ENCODE measurements around the gene CGGBP1. TPM values are rescaled to one million over a fixed set of nuclear protein-coding genes. Genes with fewer than 3 reads are reported as not detected.

The CGGBP1 gene
- total RNA-seq, 4 donors from 2014 or later = 17.6 to 46.3 (median 34.0) TPM

- peak overlapping the region in 1 of 4 donors; percentile 30 for H3K27ac ChIP-seq
Measured at GRCh38 chr3:88075497-88075896, 16.7 kb upstream of the CGGBP1 start.

GRCh38 chr3:88075072-88075471 is 16.3 kb upstream of the CGGBP1 start:
- DNase-seq = no peak
- 82 to 86% methylated on average over 2 of the region's 2 CpGs for WGBS, 2 donors
- H3K4me1 ChIP-seq = peaks cover 0 to 12% (median 0%) of the 10 kb centered on the region in 3 donors
- H3K36me3 ChIP-seq = no peaks in the 10 kb centered on the region
- H3K27ac ChIP-seq = peak overlapping the region in 1 of 4 donors; percentile 30
- H3K4me3 ChIP-seq = no peak overlapping the region
- intact Hi-C loops (cut with DNase I) = no loop called here
- H3K27me3 ChIP-seq = no peaks in the 10 kb centered on the region
- TF ChIP-seq CTCF (IDR thresholded peaks at IDR 0.05) (no peak), POLR2A (IDR thresholded peaks at IDR 0.05) (no peak)
- no peaks in the 10 kb centered on the region for H3K9me3 ChIP-seq

More at GRCh38 chr3:88075497-88075896, 16.7 kb upstream of the CGGBP1 start:
- intact Hi-C loops (cut with DNase I) = no loop called here
- Histone ChIP-seq H3K36me3 (no peaks in the 10 kb centered on the region), H3K4me3 (no peak overlapping the region), H3K4me1 (peaks cover 0 to 12% (median 0%) of the 10 kb centered on the region in 3 donors), H3K27me3 (no peaks in the 10 kb centered on the region), H3K9me3 (no peaks in the 10 kb centered on the region)
- no peak for TF ChIP-seq CTCF (IDR thresholded peaks at IDR 0.05)
- no peak for TF ChIP-seq POLR2A (IDR thresholded peaks at IDR 0.05)
- no peak for DNase-seq
- 63 to 75% methylated on average over 2 of the region's 2 CpGs for WGBS, 2 donors

GRCh38 chr3:88061746-88062145 is 2.9 kb upstream of the CGGBP1 start:
- Histone ChIP-seq H3K27ac (no peak overlapping the region), H3K36me3 (peaks cover 0 to 4% (median 0%) of the 10 kb centered on the region in 3 donors), H3K4me3 (peak overlapping the region in 1 of 4 donors; percentile 16), H3K4me1 (peaks cover 12 to 53% (median 16%) of the 10 kb centered on the region in 3 donors), H3K27me3 (no peaks in the 10 kb centered on the region), H3K9me3 (no peaks in the 10 kb centered on the region)
- 19 to 21% methylated on average over 1 of the region's 1 CpG for WGBS, 2 donors
- TF ChIP-seq POLR2A (IDR thresholded peaks at IDR 0.05) (no peak), CTCF (IDR thresholded peaks at IDR 0.05) (no peak)
- intact Hi-C loops (cut with DNase I) = no loop called here
- no peak for DNase-seq

- Histone ChIP-seq H3K27ac (peak overlapping the region; percentile 95 to 99 (median 98)), H3K36me3 (peaks cover 0 to 25% (median 0%) of the 10 kb centered on the region in 3 donors), H3K4me3 (peak overlapping the region; percentile 77 to 100 (median 91)), H3K4me1 (peaks cover 12 to 59% (median 16%) of the 10 kb centered on the region in 3 donors), H3K27me3 (no peaks in the 10 kb centered on the region), H3K9me3 (no peaks in the 10 kb centered on the region)
- DNase-seq = no peak
- intact Hi-C loops (cut with DNase I) = no loop called here
- TF ChIP-seq POLR2A (IDR thresholded peaks at IDR 0.05) (no peak), CTCF (IDR thresholded peaks at IDR 0.05) (no peak)
- WGBS, 2 donors = 0% methylated on average over 19 to 24 of the region's 45 CpGs
Measured at GRCh38 chr3:88059380-88060170, 770 bp upstream of the CGGBP1 start.

GRCh38 chr3:88058306-88058580 is 562 bp downstream of the CGGBP1 start:
- Histone ChIP-seq H3K27ac (peak overlapping the region; percentile 95 to 99 (median 98)), H3K36me3 (peaks cover 0 to 38% (median 0%) of the 10 kb centered on the region in 3 donors), H3K4me1 (peaks cover 12 to 51% (median 16%) of the 10 kb centered on the region in 3 donors), H3K4me3 (peak overlapping the region; percentile 77 to 100 (median 91)), H3K9me3 (no peaks in the 10 kb centered on the region), H3K27me3 (no peaks in the 10 kb centered on the region)
- DNase-seq = no peak
- intact Hi-C loops (cut with DNase I) = no loop called here
- TF ChIP-seq POLR2A (IDR thresholded peaks at IDR 0.05) (no peak), CTCF (IDR thresholded peaks at IDR 0.05) (no peak)
- 0 to 2% methylated on average over 5 to 7 of the region's 24 CpGs for WGBS, 2 donors
